Panc1 (cell line): ENCODE data around the gene BRICD5. TPM values are rescaled to one million over a fixed set of nuclear protein-coding genes. Genes with fewer than 3 reads are reported as not detected.

Source experiments
- ATAC-seq: fragments of 200-7000 bp; cut with Tn5 transposase; 2 replicates; pipeline ENCODE4 v1.9.1; 2020; ENCODE audit warnings: mild to moderate bottlenecking, moderate library complexity
- BruUV-seq: library from RNA; stranded (reverse); fragments of 400-500 nt; replicated peaks from 2 replicates; lab custom pipeline; 2021; lab: Mats Ljungman, UMichigan
- CTCF ChIA-PET: fragments of 300-600 bp; sonication (Branson Sonifier 250); formaldehyde crosslinking; loops from one replicate; lab custom pipeline; 2022; ENCODE audit warnings: antibody characterized with exemption; lab: Charles Lee
- POLR2A ChIA-PET: fragments of 300-600 bp; sonication (Branson Sonifier 250); formaldehyde crosslinking; loops from one replicate; lab custom pipeline; 2022; ENCODE audit warnings: antibody characterized with exemption; lab: Charles Lee
- DNase-seq: peaks from one replicate; pipeline ENCODE4 v3.0.0-alpha.2; 2010; ENCODE audit warnings: low read depth, low spot score
- H3K27ac ChIP-seq: 2 replicates; pipeline ENCODE4 v1.5.1; 2011; ENCODE audit warnings: mild to moderate bottlenecking, low read length, inconsistent platforms
- H3K27me3 ChIP-seq: fragments of 200-500 bp; sonication (Bioruptor generic); 2 replicates; pipeline ENCODE4 v1.6.0; 2014; ENCODE audit warnings: low read length, inconsistent platforms; ENCODE audit not compliant: control insufficient read depth, insufficient read depth
- H3K36me3 ChIP-seq: fragments of 200-500 bp; sonication (Bioruptor generic); 2 replicates; pipeline ENCODE4 v1.5.1; 2014; ENCODE audit warnings: inconsistent platforms, mild to moderate bottlenecking, low read length, moderate library complexity; ENCODE audit not compliant: control insufficient read depth, insufficient read depth
- H3K4me1 ChIP-seq: 2 replicates; pipeline ENCODE4 v1.5.1; 2011; ENCODE audit warnings: inconsistent platforms, mild to moderate bottlenecking, low read length, moderate library complexity; ENCODE audit not compliant: control insufficient read depth, insufficient read depth
- H3K4me3 ChIP-seq, 2 experiments: 2 replicates each; pipeline ENCODE4 v1.5.1; 2011 to 2012; ENCODE audit warnings: low read depth in 2 of 2, low read length in 2 of 2, mild to moderate bottlenecking in 2 of 2, inconsistent platforms in 1 of 2, moderate library complexity in 1 of 2
- H3K9me3 ChIP-seq: fragments of 200-500 bp; sonication (Bioruptor generic); 2 replicates; pipeline ENCODE4 v1.5.1; 2014; ENCODE audit warnings: low read depth, mild to moderate bottlenecking, inconsistent platforms, low read length, moderate library complexity; ENCODE audit not compliant: control insufficient read depth, insufficient read depth
- CTCF ChIP-seq: fragments of 450-650 bp; IDR thresholded peaks from 2 replicates; pipeline ENCODE4 v1.5.1; 2017; ENCODE audit warnings: mild to moderate bottlenecking
- POLR2AphosphoS5 ChIP-seq: IDR thresholded peaks from 2 replicates; pipeline ENCODE4 v1.6.1; 2012; ENCODE audit warnings: mild to moderate bottlenecking, low read depth, low read length, moderate library complexity
- REST ChIP-seq, 2 experiments: IDR thresholded peaks; 2 replicates each; pipeline ENCODE4 v1.6.1; 2011 to 2012; ENCODE audit warnings: low read depth in 2 of 2, control low read depth in 1 of 2, low read length in 1 of 2, mild to moderate bottlenecking in 1 of 2, moderate library complexity in 1 of 2; ENCODE audit not compliant: insufficient read depth in 1 of 2
- SIN3A ChIP-seq: IDR thresholded peaks from 2 replicates; pipeline ENCODE4 v1.6.1; 2012; ENCODE audit warnings: low read depth, mild to moderate bottlenecking, low read length, moderate library complexity, borderline replicate concordance; ENCODE audit not compliant: insufficient read depth
- TCF7L2 ChIP-seq: IDR thresholded peaks from 2 replicates; pipeline ENCODE4 v1.6.1; 2011; ENCODE audit warnings: mild to moderate bottlenecking, low read depth, low read length, inconsistent platforms
- in situ Hi-C: cut with HindIII; loops from 2 replicates; pipeline ENCODE4 v1.10.0; 2016; ENCODE audit warnings: low sequenced_read_pairs, low pct_unique_long_range_greater_than_20kb
- intact Hi-C: fragments of 100-400 bp; cut with micrococcal nuclease; formaldehyde crosslinking; loops from one replicate; pipeline ENCODE4 v1.10.0; 2022; ENCODE audit not compliant: unreplicated experiment
- total RNA-seq: library from RNA; stranded (reverse); gene quantifications from one replicate; pipeline ENCODE4 v1.2.1, GENCODE V29; 2021; ENCODE audit not compliant: unreplicated experiment

Gene BRICD5
- total RNA-seq, 1 experiment from 2014 or later, result 8.7 TPM

GRCh38 chr16:2180461-2180860 is 30.2 kb downstream of the BRICD5 start:
- CTCF ChIA-PET, result no interaction called here
- no peaks in the 10 kb centered on the region for H3K27me3 ChIP-seq
- POLR2A ChIA-PET, result no interaction called here
- BruUV-seq, result no TSS peak
- no peak for ATAC-seq
- intact Hi-C loops, result no loop called here
- H3K27ac ChIP-seq, result no peak overlapping the region
- no peaks in the 10 kb centered on the region for H3K9me3 ChIP-seq
- TF ChIP-seq POLR2AphosphoS5 (no peak), SIN3A (no peak), REST (IDR thresholded peaks at IDR 0.05; ENCODE audit: insufficient read depth in 1 of 2, low read depth in 2 of 2, low read length in 1 of 2) (no peak), CTCF (no peak), TCF7L2 (no peak)
- in situ Hi-C loops, result no loop called here
- H3K4me3 ChIP-seq, result no peak overlapping the region
- no peaks in the 10 kb centered on the region for H3K4me1 ChIP-seq
- no peaks in the 10 kb centered on the region for H3K36me3 ChIP-seq
- DNase-seq, result no peak

- TF ChIP-seq SIN3A (no peak), REST (IDR thresholded peaks at IDR 0.05; ENCODE audit: insufficient read depth in 1 of 2, low read depth in 2 of 2, low read length in 1 of 2) (no peak), CTCF (no peak), TCF7L2 (no peak), POLR2AphosphoS5 (no peak)
- in situ Hi-C loops, result no loop called here
Measured at GRCh38 chr16:2179576-2179975, 31.1 kb downstream of the BRICD5 start.

More at GRCh38 chr16:2179576-2179975, 31.1 kb downstream of the BRICD5 start:
- Histone ChIP-seq H3K27me3 (no peaks in the 10 kb centered on the region), H3K4me1 (no peaks in the 10 kb centered on the region), H3K27ac (no peak overlapping the region), H3K4me3 (no peak overlapping the region), H3K36me3 (no peaks in the 10 kb centered on the region), H3K9me3 (no peaks in the 10 kb centered on the region)
- BruUV-seq, result no TSS peak
- intact Hi-C loops, result no loop called here
- ChIA-PET CTCF (no interaction called here), POLR2A (no interaction called here)
- DNase-seq (no peak), ATAC-seq (no peak)
